GM20431 (cell line): Measurements from ENCODE around the gene CSTF2T.

Source experiments
- in situ Hi-C: fragments of 300-500 bp; cut with MseI, MboI; formaldehyde crosslinking; loops from one replicate; pipeline ENCODE4 v1.15.0; 2020; ENCODE audit warnings: low sequenced_read_pairs; ENCODE audit not compliant: unreplicated experiment

Gene CSTF2T

GRCh38 chr10:51653025-51653424 lies 46.4 kb downstream of the CSTF2T start:
- in situ Hi-C loops, result no loop called here

- in situ Hi-C loops, result no loop called here
These were observed 48.3 kb downstream of the CSTF2T start for GRCh38 chr10:51651063-51651462.

DNA sequence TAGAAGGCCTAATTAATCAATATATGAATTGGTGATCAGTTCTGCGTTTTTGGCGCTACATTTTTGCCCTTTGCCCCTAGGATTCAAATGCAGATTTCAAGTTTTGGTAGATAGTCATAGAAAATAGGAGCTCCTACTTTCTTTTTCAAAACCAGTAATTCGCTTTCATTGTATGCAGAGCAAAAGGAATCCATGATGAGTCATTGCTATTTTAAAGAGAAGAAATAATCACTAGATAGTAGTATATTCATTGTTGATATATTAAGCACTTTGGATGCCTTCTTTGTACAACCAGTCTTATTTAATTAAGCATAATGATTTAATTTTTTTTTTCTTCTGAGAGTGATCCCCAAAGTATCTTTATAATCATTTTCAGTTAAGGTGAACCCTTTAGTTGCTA lies 50.3 kb downstream of the CSTF2T start:
- in situ Hi-C loops, result no loop called here
